ENCODE data around the gene RAB11FIP4.

RAB11FIP4 gene

GRCh38 chr17:31461227-31461810, 69.8 kb downstream of the RAB11FIP4 start:
- no peak for DNase-seq

- no peak for DNase-seq
These were observed 70.8 kb downstream of the RAB11FIP4 start for GRCh38 chr17:31462261-31462660.

GRCh38 chr17:31466096-31466760, 74.8 kb downstream of the RAB11FIP4 start:
- no peak for DNase-seq

- DNase-seq = no peak
These were observed 76.2 kb downstream of the RAB11FIP4 start for GRCh38 chr17:31467502-31468256.

- peak; percentile 16 for DNase-seq
These were observed 78.5 kb downstream of the RAB11FIP4 start for GRCh38 chr17:31469959-31470358.

GRCh38 chr17:31470592-31470991, 79.1 kb downstream of the RAB11FIP4 start:
- DNase-seq = no peak

- DNase-seq = no peak
These were observed 80.7 kb downstream of the RAB11FIP4 start for GRCh38 chr17:31472137-31472536.

GRCh38 chr17:31475378-31476162, 84.1 kb downstream of the RAB11FIP4 start:
- no peak for DNase-seq

- no peak for DNase-seq
These were observed 85.3 kb downstream of the RAB11FIP4 start for GRCh38 chr17:31476525-31477416.

GRCh38 chr17:31477417-31478055, 86.1 kb downstream of the RAB11FIP4 start:
- no peak for DNase-seq

GRCh38 chr17:31479062-31479408, 87.6 kb downstream of the RAB11FIP4 start:
- no peak for DNase-seq

GRCh38 chr17:31479524-31479923, 88.0 kb downstream of the RAB11FIP4 start:
- DNase-seq = no peak

- DNase-seq = no peak
These were observed 88.6 kb downstream of the RAB11FIP4 start for GRCh38 chr17:31480067-31480466.

GRCh38 chr17:31480904-31481782, 89.7 kb downstream of the RAB11FIP4 start:
- no peak for DNase-seq

GRCh38 chr17:31481783-31482081, 90.3 kb downstream of the RAB11FIP4 start:
- DNase-seq = no peak

GRCh38 chr17:31484821-31485220, 93.3 kb downstream of the RAB11FIP4 start:
- DNase-seq = no peak

GRCh38 chr17:31486351-31487062, 95.0 kb downstream of the RAB11FIP4 start:
- DNase-seq = no peak

- DNase-seq = no peak
These were observed 95.7 kb downstream of the RAB11FIP4 start for GRCh38 chr17:31487063-31487647.

GRCh38 chr17:31487648-31488263, 96.3 kb downstream of the RAB11FIP4 start:
- peak; percentile 89 for DNase-seq
